ENCODE data around the gene UPB1. TPM values are rescaled to one million over a fixed set of nuclear protein-coding genes. Genes with fewer than 3 reads are reported as not detected.

The UPB1 gene
- total and polyA plus RNA-seq, 10 of the 15 experiments (the other 5 are each of a cell fraction or from before 2014, with no cell fraction given), result 0.89 to 20.5 (median 3.1) TPM

DNA sequence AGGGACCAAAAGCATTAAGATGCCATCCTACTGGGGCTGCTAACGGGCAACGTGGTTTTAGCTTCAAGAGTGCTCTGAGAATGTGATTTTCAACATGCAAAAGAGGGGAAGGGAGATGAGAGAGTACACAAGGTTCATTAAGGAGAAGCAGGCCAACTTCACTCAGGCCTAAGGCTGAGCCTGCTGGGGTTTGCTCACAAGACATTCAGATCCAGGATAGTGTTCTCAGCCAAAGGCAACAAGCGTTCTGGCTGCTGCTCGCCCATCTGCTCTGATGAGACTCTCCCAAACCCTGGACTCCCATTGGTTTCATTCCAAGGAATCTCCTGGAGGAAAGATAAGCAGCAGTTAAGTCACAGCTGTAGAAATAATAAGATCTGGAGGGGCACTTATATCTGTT is 23.6 kb upstream of the UPB1 start:
- CTCF ChIA-PET, result no interaction called here
- POLR2A ChIA-PET, result no interaction called here
- BruUV-seq (replicated peaks), result no TSS peak
- Histone ChIP-seq H3K79me2 (ENCODE audit: control insufficient read depth, insufficient read depth, low read length) (no peaks in the 10 kb centered on the region), H3K4me2 (ENCODE audit: control insufficient read depth, insufficient read depth) (no peak overlapping the region), H3K9me3 (replicated peaks; ENCODE audit: control insufficient read depth, insufficient read depth, low read length) (no peaks in the 10 kb centered on the region), H2AFZ (ENCODE audit: control insufficient read depth, low read depth, low read length) (no peak overlapping the region), H4K20me1 (ENCODE audit: control insufficient read depth, insufficient read depth) (no peaks in the 10 kb centered on the region), H3K9ac (ENCODE audit: control insufficient read depth, insufficient read depth, low read length) (no peak overlapping the region), H3K4me3 (no peak overlapping the region), H3K27ac (ENCODE audit: control insufficient read depth, insufficient read depth) (no peak overlapping the region), H3K36me3 (ENCODE audit: control insufficient read depth in 2 of 2, insufficient read depth in 2 of 2, low read length in 1 of 2) (no peaks in the 10 kb centered on the region), H3K27me3 (replicated peaks in 1 of 2; ENCODE audit: control insufficient read depth in 2 of 2, insufficient read depth in 2 of 2, low read length in 1 of 2) (no peaks in the 10 kb centered on the region), H3K4me1 (ENCODE audit: control insufficient read depth, insufficient read depth, low read length) (peaks cover 6% of the 10 kb centered on the region)
- SMC1A ChIA-PET (ENCODE audit: uncharacterized antibody, unreplicated experiment), result interaction anchor here (0.8 to 1.4 kb wide), 5 partner anchors 9 to 50 kb away, joined by 3 read pairs; no protein-coding TSS in a partner anchor
- intact Hi-C loops (cut with micrococcal nuclease; ENCODE audit: unreplicated experiment), result no loop called here
- DNase-seq (ENCODE audit: low read depth, low spot score), result no peak
- WGBS (ENCODE audit: insufficient coverage, insufficient replicate concordance, low lambda C conversion rate, missing lambda C conversion rate), result 67% methylated on average over 4 of the region's 4 CpGs
- no peak for TF ChIP-seq KLF5 (IDR thresholded peaks at IDR 0.05; ENCODE audit: partially characterized antibody)
- no peak for TF ChIP-seq USF2 (IDR thresholded peaks at IDR 0.05; ENCODE audit: borderline replicate concordance, low read depth, low read length)
- TF ChIP-seq MYC (IDR thresholded peaks at IDR 0.05; ENCODE audit: insufficient read depth, insufficient read length, insufficient replicate concordance, low read length, severe bottlenecking), result no peak
- no peak for TF ChIP-seq TCF3 (IDR thresholded peaks at IDR 0.05; ENCODE audit: borderline replicate concordance, insufficient read depth, low read depth, low read length)
- TF ChIP-seq GATAD2B (conservative IDR thresholded peaks at IDR 0.05; ENCODE audit: low read depth), result no peak
- no peak for TF ChIP-seq ETV6 (conservative IDR thresholded peaks at IDR 0.05 in 1 of 2, IDR thresholded peaks at IDR 0.05 in 1 of 2; ENCODE audit: borderline replicate concordance in 1 of 2, low read depth in 1 of 2)
- TF ChIP-seq IKZF1 (conservative IDR thresholded peaks at IDR 0.05), result no peak
- no peak for TF ChIP-seq TCF12 (IDR thresholded peaks at IDR 0.05; ENCODE audit: low read depth, low read length)
- no peak for TF ChIP-seq BACH1 (IDR thresholded peaks at IDR 0.05; ENCODE audit: borderline replicate concordance)
- no peak for TF ChIP-seq ZNF24 (IDR thresholded peaks at IDR 0.05)
- TF ChIP-seq ZNF622 (IDR thresholded peaks at IDR 0.05), result no peak
- TF ChIP-seq YBX1 (IDR thresholded peaks at IDR 0.05), result no peak
- no peak for TF ChIP-seq CBX5 (IDR thresholded peaks at IDR 0.05; ENCODE audit: low read depth)
- TF ChIP-seq CHD1 (IDR thresholded peaks at IDR 0.05; ENCODE audit: low read depth, low read length), result no peak
- TF ChIP-seq HCFC1 (IDR thresholded peaks at IDR 0.05; ENCODE audit: low read length), result no peak
- no peak for TF ChIP-seq ZSCAN29 (IDR thresholded peaks at IDR 0.05)
- FAIRE-seq, result no peak
- RAD21 ChIA-PET (ENCODE audit: unreplicated experiment), result no interaction called here
- in situ Hi-C loops (cut with MboI), result no loop called here
- no peak for ATAC-seq

All from GM12878 (cell line).